Astrocyte (in vitro differentiated cells and primary cell): ENCODE data around the gene DCAF6.

Source experiments
- CTCF ChIP-seq: IDR thresholded peaks from 2 replicates; pipeline ENCODE4 v1.5.1; 2011; ENCODE audit warnings: low read depth, mild to moderate bottlenecking, inconsistent platforms, low read length, moderate library complexity; ENCODE audit not compliant: insufficient read depth
- EZH2 ChIP-seq: IDR thresholded peaks from 2 replicates; pipeline ENCODE4 v1.6.1; 2012; ENCODE audit warnings: mild to moderate bottlenecking, low read length, inconsistent platforms; ENCODE audit not compliant: insufficient read depth

- TF ChIP-seq CTCF (no peak), EZH2 (no peak)
These were observed 19.4 kb downstream of the DCAF6 start for GRCh38 chr1:167955915-167956314.
